ENCODE measurements around the gene HOXC10.

The HOXC10 gene

GRCh38 chr12:54017027-54017788 is 32.3 kb downstream of the HOXC10 start:
- no peak for DNase-seq

GRCh38 chr12:54017878-54018467 is 33.0 kb downstream of the HOXC10 start:
- peak; percentile 33 for DNase-seq

DNA sequence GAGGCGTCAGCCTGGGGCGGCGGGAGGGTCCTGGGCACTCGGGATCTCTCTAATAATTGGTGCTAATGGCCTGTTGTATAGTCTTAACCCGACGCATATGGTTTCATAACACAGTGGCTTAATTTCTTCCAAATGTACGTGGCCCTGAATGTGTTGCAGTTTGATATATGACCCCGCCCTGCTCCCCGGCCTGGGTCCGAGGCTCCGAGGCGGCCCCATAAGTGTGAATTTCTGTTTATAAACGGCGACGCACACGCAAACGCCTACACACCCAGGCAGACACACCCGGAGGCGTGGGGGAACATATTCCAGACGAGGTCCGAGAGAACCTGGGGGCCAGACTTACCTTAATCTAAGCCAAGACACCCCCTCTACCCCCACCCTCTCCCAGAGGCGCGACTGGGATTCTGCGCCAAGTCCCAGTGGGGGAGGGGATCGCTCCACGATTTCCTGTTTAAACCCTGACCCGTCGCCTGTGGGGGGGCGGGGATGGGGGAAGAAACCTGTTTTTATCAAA is 33.6 kb downstream of the HOXC10 start:
- no peak for DNase-seq

GRCh38 chr12:54019091-54019811 is 34.3 kb downstream of the HOXC10 start:
- no peak for DNase-seq

DNA sequence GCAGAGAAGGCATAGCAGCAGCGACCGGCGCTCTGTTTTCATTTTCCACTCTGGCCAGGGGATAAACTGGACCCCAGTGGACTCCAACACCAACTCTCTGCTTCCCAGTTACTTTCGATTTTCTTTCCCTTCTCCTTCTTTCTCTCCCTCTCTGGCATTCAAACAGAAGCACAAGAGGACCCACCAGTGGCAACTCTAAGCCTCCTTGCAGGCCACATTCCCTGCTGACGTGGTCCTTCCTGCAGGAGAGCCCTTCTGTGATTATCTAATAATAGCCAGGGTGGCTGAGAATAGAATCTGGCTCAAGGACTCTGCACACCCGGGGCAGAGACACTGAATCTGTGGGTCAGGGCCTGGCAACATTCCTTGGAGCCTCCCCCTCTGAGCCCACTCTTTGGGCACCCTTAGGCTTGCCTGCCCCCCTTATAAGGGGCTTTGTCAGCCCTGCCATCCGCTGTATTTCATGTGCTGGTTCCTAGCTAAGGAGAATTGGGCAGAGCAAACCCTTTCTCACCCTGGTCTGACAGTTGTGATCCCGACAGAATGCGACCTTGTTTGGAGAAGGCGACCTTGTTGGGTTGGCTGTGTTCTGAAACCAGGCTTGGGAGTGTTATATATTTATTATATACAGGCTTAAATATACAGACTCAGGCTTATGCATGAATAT is 35.1 kb downstream of the HOXC10 start:
- no peak for DNase-seq

DNA sequence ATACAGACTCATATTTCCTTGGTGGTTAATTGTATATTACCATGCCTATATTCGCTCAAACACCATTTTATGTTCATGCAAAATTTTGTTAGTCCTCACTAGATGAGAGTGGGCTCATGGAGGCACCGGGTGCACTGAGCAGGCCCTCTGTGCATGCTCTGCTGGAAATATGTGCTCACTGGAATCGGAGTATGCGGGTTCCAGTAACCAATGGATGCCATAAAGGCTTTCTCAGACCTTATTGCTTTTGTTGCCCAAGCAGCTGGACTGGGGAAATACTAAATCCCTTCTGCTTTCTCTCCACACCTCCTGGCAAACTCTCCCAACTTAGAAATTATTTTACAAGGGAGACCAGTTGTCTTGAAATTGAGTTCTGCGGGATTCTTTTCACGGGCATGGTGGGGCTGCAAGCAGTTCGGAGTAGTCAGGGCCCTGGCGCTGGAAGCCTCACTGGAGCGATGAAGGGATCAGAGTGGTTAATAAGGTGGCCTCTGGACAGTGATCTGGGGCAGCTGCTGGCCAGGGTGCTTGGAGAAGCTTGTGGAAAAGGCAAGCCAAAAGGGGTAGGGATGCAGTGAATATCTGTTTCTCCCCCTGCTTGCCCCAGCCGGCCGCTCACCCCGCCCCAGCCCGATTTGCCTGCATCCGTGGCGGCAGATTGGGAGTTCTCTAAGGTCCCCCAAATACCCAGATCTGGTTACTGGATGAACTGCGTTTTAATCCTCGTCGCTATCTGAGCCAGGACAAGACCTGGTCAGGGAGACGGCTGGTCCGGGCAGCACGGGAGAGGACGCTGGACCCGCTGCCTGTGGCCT is 35.9 kb downstream of the HOXC10 start:
- DNase-seq = no peak

DNA sequence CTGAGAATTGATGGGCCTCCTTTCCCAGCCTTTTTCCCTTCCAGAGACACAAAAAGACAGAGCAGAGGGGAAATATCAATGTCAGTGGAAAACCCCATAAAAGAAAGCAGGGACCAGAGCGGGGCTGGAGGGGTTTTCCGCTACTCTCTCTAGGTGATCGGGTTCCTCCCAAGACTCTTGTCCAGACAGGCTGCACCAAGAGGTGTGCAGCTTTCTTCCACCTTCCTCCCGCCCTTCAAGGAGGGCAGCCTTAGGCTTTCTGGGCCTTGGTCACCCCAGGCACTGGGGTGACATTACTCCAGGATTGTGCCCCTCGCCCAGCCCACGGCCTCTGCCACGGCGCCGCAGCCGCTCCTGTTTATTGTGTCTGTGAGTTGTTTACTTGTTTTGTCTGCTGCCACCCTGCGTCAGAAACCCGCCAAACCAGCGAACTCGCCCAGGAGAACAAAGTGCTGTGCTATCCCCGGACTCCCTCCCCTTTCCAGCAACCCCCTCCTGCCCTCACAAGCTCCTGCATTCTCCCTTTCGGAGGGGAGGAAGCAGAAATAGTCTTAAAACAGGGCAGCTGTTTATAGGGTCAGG is 36.6 kb downstream of the HOXC10 start:
- DNase-seq = no peak

- no peak for DNase-seq
These were observed 38.3 kb downstream of the HOXC10 start for GRCh38 chr12:54022960-54023884.

DNA sequence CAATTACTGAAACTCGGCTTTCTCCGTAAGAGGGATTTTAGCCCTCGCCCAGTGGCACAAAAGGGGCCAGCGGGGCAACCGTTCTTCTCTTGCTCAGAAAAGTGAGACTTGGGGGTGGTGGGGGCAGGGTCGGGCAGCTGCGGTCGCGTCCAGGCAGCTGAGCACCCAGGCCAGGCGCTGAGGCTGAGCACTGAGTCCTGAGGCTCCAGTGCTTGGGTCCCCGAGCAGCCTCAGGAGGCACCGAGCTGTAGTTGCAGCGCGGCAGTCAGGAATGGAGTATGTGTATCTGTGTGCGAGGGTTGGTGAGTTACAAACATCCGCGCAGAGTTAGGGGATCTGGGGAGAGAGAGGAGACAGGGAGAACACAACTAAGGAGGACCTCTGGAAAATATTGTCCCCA is 39.2 kb downstream of the HOXC10 start:
- no peak for DNase-seq

DNA sequence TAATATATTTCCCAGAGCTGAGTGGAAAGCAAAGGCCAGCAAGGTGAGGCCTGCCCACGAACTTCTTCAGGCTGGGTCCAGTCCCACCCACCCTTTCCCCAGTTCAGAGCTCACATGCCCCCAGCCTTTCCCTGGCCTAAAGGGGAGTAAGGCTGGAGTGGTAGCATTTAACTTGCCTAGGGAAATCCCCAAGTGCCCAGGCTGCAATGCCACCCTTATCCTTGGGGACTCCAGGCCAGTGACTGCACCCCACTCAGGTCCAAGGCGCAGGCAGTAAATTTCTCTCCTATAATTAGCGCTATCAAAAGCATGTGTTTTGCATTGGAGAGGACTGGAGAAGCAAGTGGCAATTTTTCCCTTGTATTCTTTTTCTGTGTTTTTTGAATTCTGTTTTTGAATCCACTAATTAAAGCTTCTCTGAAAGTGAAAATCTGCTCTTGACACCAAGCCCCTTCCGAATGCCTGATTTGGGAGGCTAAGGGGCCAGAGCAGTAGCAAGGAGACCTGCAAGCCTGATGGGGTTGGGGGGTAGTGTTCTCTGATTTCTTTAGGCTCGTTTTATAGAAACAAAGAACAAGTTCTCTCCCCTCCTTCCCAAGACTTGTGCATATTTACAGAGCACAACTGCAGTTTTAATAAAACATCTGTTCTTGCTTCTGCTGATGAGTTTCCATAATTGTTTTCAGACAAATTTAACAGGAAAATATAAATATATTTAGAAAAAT is 39.8 kb downstream of the HOXC10 start:
- DNase-seq = no peak

DNA sequence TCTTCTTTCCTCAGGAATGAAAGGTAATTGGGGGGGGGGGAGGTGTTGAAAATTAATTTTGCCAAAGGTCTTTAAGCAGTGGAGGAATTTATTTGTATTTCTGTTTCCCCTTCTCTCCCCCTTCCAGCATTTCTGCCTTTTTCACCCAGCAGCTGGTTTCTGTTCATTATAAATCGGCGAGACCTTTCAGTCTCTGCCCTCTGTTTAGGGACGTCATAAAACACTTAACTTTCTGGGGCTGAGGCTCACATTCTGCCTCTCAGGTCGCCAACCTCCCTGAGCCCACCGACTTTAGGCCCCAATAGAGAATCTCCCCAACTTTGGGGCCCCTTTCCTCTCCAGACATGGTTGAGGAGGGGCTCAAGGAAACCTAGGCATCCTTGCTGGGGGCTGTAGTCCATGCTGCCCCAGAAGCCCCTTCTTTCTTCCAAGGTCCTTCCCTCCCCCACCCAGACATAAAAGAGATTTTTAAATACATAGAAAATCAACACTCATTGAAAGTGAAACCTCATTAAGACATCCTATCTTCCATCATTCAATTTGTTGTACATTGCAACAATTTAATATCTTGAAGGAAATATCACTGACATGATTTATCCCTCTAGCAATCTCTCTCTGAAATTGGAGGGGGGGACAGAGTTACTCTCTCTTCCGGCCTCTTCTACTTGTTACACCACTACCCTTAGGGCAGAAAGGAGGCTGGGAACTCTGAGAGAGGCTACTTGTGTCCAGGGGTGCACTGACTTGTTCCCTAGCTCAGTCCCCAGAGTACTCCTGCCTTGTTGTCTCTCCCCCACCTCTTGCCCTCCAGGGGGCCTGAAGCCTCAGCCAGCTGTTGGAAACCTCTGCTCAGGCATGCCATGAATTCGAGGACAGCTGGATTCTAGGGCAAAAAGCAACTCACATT is 40.8 kb downstream of the HOXC10 start:
- DNase-seq = no peak

DNA sequence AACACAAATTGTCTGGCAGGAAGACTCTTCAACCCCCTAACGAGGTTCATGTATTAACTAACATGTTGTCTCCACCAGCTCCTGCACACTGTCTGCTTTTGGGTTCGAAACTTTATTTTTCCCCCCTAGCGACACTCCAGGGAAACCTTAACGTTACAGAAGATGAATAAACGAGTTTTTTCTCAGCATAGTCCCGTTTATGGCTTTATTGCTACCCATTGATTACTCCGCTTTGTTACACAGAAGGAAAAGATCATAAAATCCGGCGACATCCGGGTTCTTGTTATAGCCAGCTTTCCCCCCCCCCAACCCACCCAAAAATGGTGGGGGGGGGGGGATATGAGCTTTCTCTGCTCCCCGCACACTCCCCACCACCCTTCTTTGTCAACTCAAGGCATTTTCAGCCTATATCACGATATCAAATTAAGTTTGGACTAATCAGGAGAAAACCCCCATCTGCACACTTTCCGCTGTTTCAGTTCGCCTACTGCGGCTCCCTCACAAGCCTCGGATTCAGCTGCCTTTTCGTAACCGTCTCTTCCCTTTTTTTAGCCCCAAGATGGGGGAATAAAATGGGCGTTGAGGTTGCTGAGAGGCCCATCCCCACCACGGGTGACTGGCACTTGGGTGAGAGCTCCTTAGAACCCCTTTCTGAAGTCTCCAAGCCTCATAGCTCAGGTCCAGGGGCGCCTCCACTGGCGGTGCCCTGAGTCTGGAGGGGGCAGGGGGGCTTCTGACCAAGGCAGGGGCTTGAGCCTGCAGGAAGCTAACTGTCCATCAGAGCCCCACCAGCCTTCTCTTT is 41.9 kb downstream of the HOXC10 start:
- DNase-seq = no peak

GRCh38 chr12:54027442-54027786 is 42.5 kb downstream of the HOXC10 start:
- no peak for DNase-seq

GRCh38 chr12:54028314-54029201 is 43.6 kb downstream of the HOXC10 start, which contains the start of gene HOXC6:
Gene HOXC6 (plus strand): TSS chr12:54028440. CDS start chr12:54028522, 82 bp downstream.
- peak; percentile 32 for DNase-seq

DNA sequence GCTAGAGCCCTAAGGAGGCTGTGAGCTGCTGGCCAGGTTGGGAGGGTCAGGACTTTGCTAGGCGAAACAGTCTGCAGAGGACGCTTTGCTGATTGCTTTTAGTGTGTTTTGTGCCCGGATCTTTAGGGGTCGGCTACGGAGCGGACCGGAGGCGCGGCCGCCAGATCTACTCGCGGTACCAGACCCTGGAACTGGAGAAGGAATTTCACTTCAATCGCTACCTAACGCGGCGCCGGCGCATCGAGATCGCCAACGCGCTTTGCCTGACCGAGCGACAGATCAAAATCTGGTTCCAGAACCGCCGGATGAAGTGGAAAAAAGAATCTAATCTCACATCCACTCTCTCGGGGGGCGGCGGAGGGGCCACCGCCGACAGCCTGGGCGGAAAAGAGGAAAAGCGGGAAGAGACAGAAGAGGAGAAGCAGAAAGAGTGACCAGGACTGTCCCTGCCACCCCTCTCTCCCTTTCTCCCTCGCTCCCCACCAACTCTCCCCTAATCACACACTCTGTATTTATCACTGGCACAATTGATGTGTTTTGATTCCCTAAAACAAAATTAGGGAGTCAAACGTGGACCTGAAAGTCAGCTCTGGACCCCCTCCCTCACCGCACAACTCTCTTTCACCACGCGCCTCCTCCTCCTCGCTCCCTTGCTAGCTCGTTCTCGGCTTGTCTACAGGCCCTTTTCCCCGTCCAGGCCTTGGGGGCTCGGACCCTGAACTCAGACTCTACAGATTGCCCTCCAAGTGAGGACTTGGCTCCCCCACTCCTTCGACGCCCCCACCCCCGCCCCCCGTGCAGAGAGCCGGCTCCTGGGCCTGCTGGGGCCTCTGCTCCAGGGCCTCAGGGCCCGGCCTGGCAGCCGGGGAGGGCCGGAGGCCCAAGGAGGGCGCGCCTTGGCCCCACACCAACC is 44.8 kb downstream of the HOXC10 start:
- no peak for DNase-seq

GRCh38 chr12:54030442-54030801 is 45.5 kb downstream of the HOXC10 start:
- no peak for DNase-seq

All from HCEC 1CT (cell line).